ENCODE results near the gene RASSF4. TPM values are rescaled to one million over a fixed set of nuclear protein-coding genes. Genes with fewer than 3 reads are reported as not detected.

The RASSF4 gene
- total RNA-seq, 1 donor from 2014 or later: 83.0 TPM

- Mint-ChIP-seq H3K4me1 (ENCODE audit: low read depth, unreplicated experiment) (peaks cover 42% of the 10 kb centered on the region), H3K4me3 (ENCODE audit: unreplicated experiment) (no peak overlapping the region)
- FAIRE-seq: no peak
Observed at GRCh38 chr10:44970812-44971395, 11.3 kb downstream of the RASSF4 start.

DNA sequence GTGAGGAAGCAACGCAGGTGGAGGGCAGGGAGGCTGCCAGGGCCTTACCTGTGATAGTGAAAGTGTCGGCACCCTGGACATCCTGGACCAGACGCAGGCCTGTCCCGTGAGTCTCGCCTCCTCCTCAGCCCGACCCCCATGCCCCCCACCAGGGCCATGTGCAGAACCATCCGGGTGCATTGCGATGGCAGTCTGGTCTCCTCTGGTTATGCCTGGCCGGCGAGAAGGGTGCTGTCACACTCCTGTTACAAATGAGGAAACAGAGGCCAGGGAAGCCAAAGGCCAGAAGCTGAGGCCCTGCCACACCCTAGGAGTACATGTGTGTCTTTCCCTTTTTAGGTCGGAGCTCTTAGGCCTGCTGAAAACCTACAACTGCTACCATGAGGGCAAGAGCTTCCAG is 11.8 kb downstream of the RASSF4 start:
- peaks cover 17% of the 10 kb centered on the region for H3K36me3 Mint-ChIP-seq (ENCODE audit: low read depth, unreplicated experiment)
- no peaks in the 10 kb centered on the region for H3K27me3 ChIP-seq (ENCODE audit: insufficient read depth, low read length)
- H3K9me3 ChIP-seq (ENCODE audit: insufficient read depth, low read depth, low read length): no peaks in the 10 kb centered on the region
- FAIRE-seq (no peak), DNase-seq (ENCODE audit: low read depth) (no peak)
- no peaks in the 10 kb centered on the region for H3K36me3 ChIP-seq (ENCODE audit: insufficient read depth, low read length)
- peaks cover 25% of the 10 kb centered on the region for H3K4me1 ChIP-seq (ENCODE audit: insufficient read depth, low read length)
- no peak overlapping the region for H3K9ac ChIP-seq (ENCODE audit: low read length)
- no peak overlapping the region for H3K4me3 ChIP-seq (ENCODE audit: insufficient read depth, low read depth, low read length)
- no peak overlapping the region for H3K27ac ChIP-seq (ENCODE audit: low read depth, low read length)
- H4K20me1 ChIP-seq (ENCODE audit: insufficient read depth, low read length): no peaks in the 10 kb centered on the region
- H3K27ac Mint-ChIP-seq (ENCODE audit: unreplicated experiment): no peak overlapping the region
- H3K4me2 ChIP-seq (ENCODE audit: low read length): no peak overlapping the region
- H3K9me3 Mint-ChIP-seq (ENCODE audit: unreplicated experiment): no peaks in the 10 kb centered on the region
- no peak overlapping the region for H3K4me3 Mint-ChIP-seq (ENCODE audit: unreplicated experiment)
- H3K27me3 Mint-ChIP-seq (ENCODE audit: low read depth, unreplicated experiment): no peaks in the 10 kb centered on the region
- H3K4me1 Mint-ChIP-seq (ENCODE audit: low read depth, unreplicated experiment): peaks cover 42% of the 10 kb centered on the region
- no peak for TF ChIP-seq EZH2 (IDR thresholded peaks at IDR 0.05; ENCODE audit: insufficient read depth, low read length)
- TF ChIP-seq, protein P1, sequence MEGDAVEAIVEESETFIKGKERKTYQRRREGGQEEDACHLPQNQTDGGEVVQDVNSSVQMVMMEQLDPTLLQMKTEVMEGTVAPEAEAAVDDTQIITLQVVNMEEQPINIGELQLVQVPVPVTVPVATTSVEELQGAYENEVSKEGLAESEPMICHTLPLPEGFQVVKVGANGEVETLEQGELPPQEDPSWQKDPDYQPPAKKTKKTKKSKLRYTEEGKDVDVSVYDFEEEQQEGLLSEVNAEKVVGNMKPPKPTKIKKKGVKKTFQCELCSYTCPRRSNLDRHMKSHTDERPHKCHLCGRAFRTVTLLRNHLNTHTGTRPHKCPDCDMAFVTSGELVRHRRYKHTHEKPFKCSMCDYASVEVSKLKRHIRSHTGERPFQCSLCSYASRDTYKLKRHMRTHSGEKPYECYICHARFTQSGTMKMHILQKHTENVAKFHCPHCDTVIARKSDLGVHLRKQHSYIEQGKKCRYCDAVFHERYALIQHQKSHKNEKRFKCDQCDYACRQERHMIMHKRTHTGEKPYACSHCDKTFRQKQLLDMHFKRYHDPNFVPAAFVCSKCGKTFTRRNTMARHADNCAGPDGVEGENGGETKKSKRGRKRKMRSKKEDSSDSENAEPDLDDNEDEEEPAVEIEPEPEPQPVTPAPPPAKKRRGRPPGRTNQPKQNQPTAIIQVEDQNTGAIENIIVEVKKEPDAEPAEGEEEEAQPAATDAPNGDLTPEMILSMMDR (IDR thresholded peaks at IDR 0.05; ENCODE audit: insufficient read depth, low read depth, low read length): no peak
- H3K79me2 ChIP-seq (ENCODE audit: insufficient read depth, low read length): no peaks in the 10 kb centered on the region
- no peak overlapping the region for H2AFZ ChIP-seq (ENCODE audit: low read depth, low read length)

More at GRCh38 chr10:44970812-44971395, 11.3 kb downstream of the RASSF4 start:
- H3K27me3 Mint-ChIP-seq (ENCODE audit: low read depth, unreplicated experiment): no peaks in the 10 kb centered on the region
- no peak overlapping the region for H3K27ac ChIP-seq (ENCODE audit: low read depth, low read length)
- H3K36me3 Mint-ChIP-seq (ENCODE audit: low read depth, unreplicated experiment): peaks cover 17% of the 10 kb centered on the region
- no peak for DNase-seq (ENCODE audit: low read depth)
- no peaks in the 10 kb centered on the region for H4K20me1 ChIP-seq (ENCODE audit: insufficient read depth, low read length)
- peaks cover 24% of the 10 kb centered on the region for H3K4me1 ChIP-seq (ENCODE audit: insufficient read depth, low read length)
- no peak overlapping the region for H3K9ac ChIP-seq (ENCODE audit: low read length)
- no peak overlapping the region for H3K27ac Mint-ChIP-seq (ENCODE audit: unreplicated experiment)
- no peak overlapping the region for H3K4me2 ChIP-seq (ENCODE audit: low read length)
- TF ChIP-seq EZH2 (IDR thresholded peaks at IDR 0.05; ENCODE audit: insufficient read depth, low read length): no peak
- no peaks in the 10 kb centered on the region for H3K9me3 Mint-ChIP-seq (ENCODE audit: unreplicated experiment)
- no peaks in the 10 kb centered on the region for H3K79me2 ChIP-seq (ENCODE audit: insufficient read depth, low read length)
- no peaks in the 10 kb centered on the region for H3K27me3 ChIP-seq (ENCODE audit: insufficient read depth, low read length)
- no peaks in the 10 kb centered on the region for H3K36me3 ChIP-seq (ENCODE audit: insufficient read depth, low read length)
- no peak overlapping the region for H2AFZ ChIP-seq (ENCODE audit: low read depth, low read length)
- no peak overlapping the region for H3K4me3 ChIP-seq (ENCODE audit: insufficient read depth, low read depth, low read length)
- H3K9me3 ChIP-seq (ENCODE audit: insufficient read depth, low read depth, low read length): no peaks in the 10 kb centered on the region

DNA sequence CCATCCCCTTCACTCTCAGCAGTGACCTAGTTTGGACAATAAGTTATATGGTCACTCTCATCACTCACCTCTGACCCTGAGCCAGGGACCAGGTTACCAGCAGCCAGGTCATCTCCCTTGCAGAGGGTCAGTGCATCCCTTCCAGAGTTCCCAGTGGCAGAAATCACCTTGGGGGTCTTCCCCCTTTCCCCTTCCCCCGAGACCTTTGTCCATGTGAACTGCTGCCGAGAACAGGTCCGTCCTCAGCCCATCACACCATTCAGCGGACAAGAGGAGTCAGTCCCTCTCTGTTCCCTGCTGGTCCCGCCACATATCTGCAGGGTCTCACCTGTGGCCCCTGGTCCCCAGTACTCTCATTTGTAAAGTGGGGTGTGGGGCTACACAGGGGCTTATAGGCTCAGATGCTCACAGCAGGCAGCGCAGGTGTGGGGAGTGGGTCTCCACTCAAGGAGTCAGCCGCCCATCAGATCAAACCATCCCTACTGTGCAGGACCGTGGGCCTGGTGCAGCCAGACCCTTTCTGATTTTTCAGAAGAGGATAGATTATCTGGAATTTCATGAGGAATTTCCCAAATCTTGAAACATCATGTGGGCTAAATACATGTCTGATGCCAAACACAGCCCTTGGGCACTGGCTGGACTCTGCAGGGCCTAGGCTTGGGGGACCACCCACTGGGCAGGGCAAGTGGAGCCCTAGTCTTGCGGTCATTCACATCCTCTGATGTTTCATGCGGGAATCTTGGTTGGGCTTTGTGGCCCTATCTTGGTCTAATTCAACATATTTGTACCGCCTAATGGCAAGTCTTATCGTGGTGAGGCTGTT is 12.5 kb downstream of the RASSF4 start:
- no peak overlapping the region for H3K4me3 Mint-ChIP-seq (ENCODE audit: unreplicated experiment)
- no peak overlapping the region for H3K27ac Mint-ChIP-seq (ENCODE audit: unreplicated experiment)
- H3K9ac ChIP-seq (ENCODE audit: low read length): no peak overlapping the region
- H2AFZ ChIP-seq (ENCODE audit: low read depth, low read length): no peak overlapping the region
- no peaks in the 10 kb centered on the region for H3K27me3 Mint-ChIP-seq (ENCODE audit: low read depth, unreplicated experiment)
- no peaks in the 10 kb centered on the region for H3K36me3 ChIP-seq (ENCODE audit: insufficient read depth, low read length)
- no peak overlapping the region for H3K4me2 ChIP-seq (ENCODE audit: low read length)
- no peak overlapping the region for H3K4me3 ChIP-seq (ENCODE audit: insufficient read depth, low read depth, low read length)
- H3K27ac ChIP-seq (ENCODE audit: low read depth, low read length): no peak overlapping the region
- TF ChIP-seq, protein P1 (IDR thresholded peaks at IDR 0.05; ENCODE audit: insufficient read depth, low read depth, low read length): no peak
- no peak for TF ChIP-seq EZH2 (IDR thresholded peaks at IDR 0.05; ENCODE audit: insufficient read depth, low read length)
- H3K27me3 ChIP-seq (ENCODE audit: insufficient read depth, low read length): no peaks in the 10 kb centered on the region
- peaks cover 45% of the 10 kb centered on the region for H3K4me1 Mint-ChIP-seq (ENCODE audit: low read depth, unreplicated experiment)
- FAIRE-seq (no peak), DNase-seq (ENCODE audit: low read depth) (no peak)
- peaks cover 17% of the 10 kb centered on the region for H3K36me3 Mint-ChIP-seq (ENCODE audit: low read depth, unreplicated experiment)
- H3K4me1 ChIP-seq (ENCODE audit: insufficient read depth, low read length): peaks cover 25% of the 10 kb centered on the region
- H3K79me2 ChIP-seq (ENCODE audit: insufficient read depth, low read length): no peaks in the 10 kb centered on the region
- no peaks in the 10 kb centered on the region for H4K20me1 ChIP-seq (ENCODE audit: insufficient read depth, low read length)
- no peaks in the 10 kb centered on the region for H3K9me3 ChIP-seq (ENCODE audit: insufficient read depth, low read depth, low read length)
- H3K9me3 Mint-ChIP-seq (ENCODE audit: unreplicated experiment): peaks cover 2% of the 10 kb centered on the region

Data from astrocyte (in vitro differentiated cells and primary cell).